NB4 (cell line): Measurements from ENCODE around the gene PHF21B.

Experiments
- DNase-seq: peaks from one replicate; pipeline ENCODE4 v3.0.0; 2010; ENCODE audit warnings: low read depth
- H3K4me3 ChIP-seq: one replicate; pipeline ENCODE4 v1.5.1; 2011; ENCODE audit warnings: mild to moderate bottlenecking, low read depth, low read length, moderate library complexity
- CTCF ChIP-seq: IDR thresholded peaks from one replicate; pipeline ENCODE4 v1.5.1; 2012; ENCODE audit warnings: low read depth, low read length
- MYC ChIP-seq: IDR thresholded peaks from 2 replicates; pipeline ENCODE4 v1.6.1; 2011; ENCODE audit warnings: low read depth, low read length
- POLR2A ChIP-seq: IDR thresholded peaks from 2 replicates; pipeline ENCODE4 v1.6.1; 2011; ENCODE audit warnings: mild to moderate bottlenecking; ENCODE audit not compliant: insufficient read length; ENCODE audit errors: extremely low read depth
- TF ChIP-seq, protein P1 (sequence below): IDR thresholded peaks from 2 replicates; pipeline ENCODE4 v1.6.1; 2011; ENCODE audit warnings: low read depth, low read length

Gene PHF21B

GRCh38 chr22:44845796-44846720 is 163.7 kb downstream of the PHF21B start:
- no peak overlapping the region for H3K4me3 ChIP-seq
- TF ChIP-seq MYC (no peak), POLR2A (no peak)
- no peak for DNase-seq

- DNase-seq: no peak
- TF ChIP-seq, protein P1, sequence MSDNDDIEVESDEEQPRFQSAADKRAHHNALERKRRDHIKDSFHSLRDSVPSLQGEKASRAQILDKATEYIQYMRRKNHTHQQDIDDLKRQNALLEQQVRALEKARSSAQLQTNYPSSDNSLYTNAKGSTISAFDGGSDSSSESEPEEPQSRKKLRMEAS: no peak
- TF ChIP-seq MYC (no peak), CTCF (no peak), POLR2A (no peak)
- H3K4me3 ChIP-seq: no peak overlapping the region
Measured at GRCh38 chr22:44845191-44845590, 164.6 kb downstream of the PHF21B start.

GRCh38 chr22:44842417-44842816 is 167.4 kb downstream of the PHF21B start:
- no peak overlapping the region for H3K4me3 ChIP-seq
- no peak for DNase-seq
- no peak for TF ChIP-seq POLR2A
- TF ChIP-seq CTCF: no peak
- TF ChIP-seq, protein P1: no peak
- TF ChIP-seq MYC: no peak

GRCh38 chr22:44840611-44841322 is 169.0 kb downstream of the PHF21B start:
- H3K4me3 ChIP-seq: no peak overlapping the region
- no peak for TF ChIP-seq POLR2A
- no peak for TF ChIP-seq MYC
- TF ChIP-seq, protein P1: no peak
- no peak for TF ChIP-seq CTCF
- no peak for DNase-seq

DNA sequence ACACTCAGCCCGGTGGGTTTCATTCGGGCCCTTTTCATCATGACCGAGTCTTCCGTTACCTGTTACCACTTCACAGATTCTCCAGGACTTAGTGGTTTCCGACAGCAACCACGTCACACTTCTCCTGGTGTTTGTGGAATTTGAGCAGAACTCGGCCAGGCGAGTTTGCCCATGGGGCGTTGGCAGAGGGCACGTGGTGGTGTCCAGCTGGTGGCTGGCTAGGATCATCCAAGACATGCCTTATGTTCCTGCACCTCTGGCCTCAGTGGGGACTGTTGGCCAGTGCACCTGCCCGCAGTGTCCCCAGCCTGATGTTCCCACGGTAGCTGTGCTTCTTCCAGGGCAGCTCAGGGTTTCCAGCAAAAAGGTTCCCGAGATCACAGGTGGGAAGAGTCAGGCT is 170.1 kb downstream of the PHF21B start:
- TF ChIP-seq, protein P1: no peak
- TF ChIP-seq POLR2A (no peak), MYC (no peak), CTCF (no peak)
- no peak overlapping the region for H3K4me3 ChIP-seq
- no peak for DNase-seq

- DNase-seq: no peak
- H3K4me3 ChIP-seq: no peak overlapping the region
- TF ChIP-seq POLR2A (no peak), CTCF (no peak), MYC (no peak)
- TF ChIP-seq, protein P1: no peak
Measured at GRCh38 chr22:44839061-44839460, 170.7 kb downstream of the PHF21B start.
